GM12891 (cell line): Measurements from ENCODE around the gene RAX2.

Experiments
- POLR2A ChIP-seq: IDR thresholded peaks from 2 replicates; pipeline ENCODE4 v1.6.1; 2011; ENCODE audit warnings: low read depth, low read length, control low read depth
- TAF1 ChIP-seq: IDR thresholded peaks from 2 replicates; pipeline ENCODE4 v1.6.1; 2011; ENCODE audit warnings: low read depth, low read length, control low read depth

- TF ChIP-seq POLR2A (no peak), TAF1 (no peak)
Observed at GRCh38 chr19:3818466-3818865, 46.4 kb upstream of the RAX2 start.
